B cell (primary cell): Measurements from ENCODE around the gene EIF4A2.

ENCODE experiments used
- EZH2 ChIP-seq: IDR thresholded peaks from 2 replicates; pipeline ENCODE4 v1.6.1; 2012; ENCODE audit warnings: borderline replicate concordance, low read depth, mild to moderate bottlenecking, moderate library complexity, low read length; ENCODE audit not compliant: insufficient read depth, poor library complexity, severe bottlenecking
- TF ChIP-seq, protein P1 (sequence below): fragments of 200-600 bp; IDR thresholded peaks from one replicate; pipeline ENCODE4 v1.8.0; 2022; ENCODE audit warnings: antibody characterized with exemption, mild to moderate bottlenecking

DNA sequence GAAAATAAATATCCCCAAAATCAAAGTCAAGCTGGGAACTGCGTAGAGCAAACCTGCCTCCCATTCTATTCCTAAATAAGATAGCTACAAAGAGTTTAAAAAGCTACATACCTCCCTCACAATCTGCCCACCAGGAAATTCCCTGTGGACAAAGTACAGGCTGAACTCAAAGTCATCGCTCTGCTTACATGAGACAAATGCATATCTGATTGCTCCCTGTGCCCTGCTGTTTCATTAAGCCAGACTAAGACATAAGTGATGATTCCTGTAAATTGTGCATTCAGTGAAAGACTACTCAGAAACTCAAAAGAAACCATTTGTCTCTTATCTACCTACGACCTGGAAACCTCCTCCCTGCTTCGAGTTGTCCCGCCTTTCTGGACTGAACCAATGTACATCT, 28.5 kb upstream of the EIF4A2 start:
- TF ChIP-seq, protein P1, sequence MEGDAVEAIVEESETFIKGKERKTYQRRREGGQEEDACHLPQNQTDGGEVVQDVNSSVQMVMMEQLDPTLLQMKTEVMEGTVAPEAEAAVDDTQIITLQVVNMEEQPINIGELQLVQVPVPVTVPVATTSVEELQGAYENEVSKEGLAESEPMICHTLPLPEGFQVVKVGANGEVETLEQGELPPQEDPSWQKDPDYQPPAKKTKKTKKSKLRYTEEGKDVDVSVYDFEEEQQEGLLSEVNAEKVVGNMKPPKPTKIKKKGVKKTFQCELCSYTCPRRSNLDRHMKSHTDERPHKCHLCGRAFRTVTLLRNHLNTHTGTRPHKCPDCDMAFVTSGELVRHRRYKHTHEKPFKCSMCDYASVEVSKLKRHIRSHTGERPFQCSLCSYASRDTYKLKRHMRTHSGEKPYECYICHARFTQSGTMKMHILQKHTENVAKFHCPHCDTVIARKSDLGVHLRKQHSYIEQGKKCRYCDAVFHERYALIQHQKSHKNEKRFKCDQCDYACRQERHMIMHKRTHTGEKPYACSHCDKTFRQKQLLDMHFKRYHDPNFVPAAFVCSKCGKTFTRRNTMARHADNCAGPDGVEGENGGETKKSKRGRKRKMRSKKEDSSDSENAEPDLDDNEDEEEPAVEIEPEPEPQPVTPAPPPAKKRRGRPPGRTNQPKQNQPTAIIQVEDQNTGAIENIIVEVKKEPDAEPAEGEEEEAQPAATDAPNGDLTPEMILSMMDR = no peak
- TF ChIP-seq EZH2 = no peak
